MM.1S (cell line): ENCODE data around the gene LMO7.
"Not testable (repeated sequence)": the region's sequence is repeated elsewhere in the genome, so short reads cannot be mapped to it uniquely, and the experiment has no call there.

Experiments
- DNase-seq: peaks from one replicate; pipeline ENCODE4 v3.0.0-alpha.2; 2015
- H2AFZ ChIP-seq: fragments of 300-600 bp; sonication (generic); 2 replicates; pipeline ENCODE4 v1.6.0; 2016; ENCODE audit warnings: antibody characterized with exemption, low read length
- H3F3A ChIP-seq: fragments of 300-600 bp; sonication (generic); 2 replicates; pipeline ENCODE4 v1.6.1; 2016; ENCODE audit warnings: mild to moderate bottlenecking, antibody characterized with exemption, low read length, moderate library complexity, mixed read lengths; ENCODE audit not compliant: insufficient read depth
- H3K27ac ChIP-seq: fragments of 300-600 bp; sonication (generic); 2 replicates; pipeline ENCODE4 v1.5.1; 2016; ENCODE audit warnings: mild to moderate bottlenecking, low read length
- H3K27me3 ChIP-seq: fragments of 300-600 bp; sonication (generic); replicated peaks from 2 replicates; pipeline ENCODE4 v1.6.0; 2016; ENCODE audit warnings: low read length; ENCODE audit not compliant: insufficient read depth
- H3K36me3 ChIP-seq: fragments of 300-600 bp; sonication (generic); replicated peaks from 2 replicates; pipeline ENCODE4 v1.6.1; 2016; ENCODE audit warnings: mild to moderate bottlenecking, low read length, mixed read lengths; ENCODE audit not compliant: insufficient read depth
- H3K4me1 ChIP-seq: fragments of 300-600 bp; sonication (generic); 2 replicates; pipeline ENCODE4 v1.6.1; 2016; ENCODE audit warnings: low read length, mixed read lengths
- H3K4me2 ChIP-seq: fragments of 300-600 bp; sonication (generic); 2 replicates; pipeline ENCODE4 v1.6.0; 2016; ENCODE audit warnings: low read depth, low read length
- H3K4me3 ChIP-seq: fragments of 300-600 bp; sonication (generic); 2 replicates; pipeline ENCODE4 v1.5.1; 2016; ENCODE audit warnings: low read length, mixed read lengths
- H3K79me2 ChIP-seq: fragments of 300-600 bp; sonication (generic); 2 replicates; pipeline ENCODE4 v1.6.1; 2016; ENCODE audit warnings: mixed run types, low read length, mixed read lengths
- H3K9ac ChIP-seq: fragments of 300-600 bp; sonication (generic); 2 replicates; pipeline ENCODE4 v1.6.1; 2016; ENCODE audit warnings: low read length, mixed read lengths
- H3K9me2 ChIP-seq: fragments of 300-600 bp; sonication (generic); replicated peaks from 2 replicates; pipeline ENCODE4 v1.6.1; 2016; ENCODE audit warnings: mild to moderate bottlenecking, low read length, mixed read lengths; ENCODE audit not compliant: insufficient read depth
- H3K9me3 ChIP-seq: fragments of 300-600 bp; sonication (generic); replicated peaks from 2 replicates; pipeline ENCODE4 v1.6.1; 2016; ENCODE audit warnings: mild to moderate bottlenecking, low read length, mixed read lengths; ENCODE audit not compliant: insufficient read depth
- H4K20me1 ChIP-seq: fragments of 300-600 bp; sonication (generic); 2 replicates; pipeline ENCODE4 v1.6.1; 2016; ENCODE audit warnings: mild to moderate bottlenecking, low read length, moderate library complexity, mixed read lengths; ENCODE audit not compliant: insufficient read depth
- EZH2 ChIP-seq: fragments of 300-600 bp; sonication (generic); optimal IDR thresholded peaks from 2 replicates; pipeline ENCODE3; 2017; ENCODE audit warnings: low read depth, mild to moderate bottlenecking, antibody characterized with exemption, low read length, mixed read lengths
- EZH2phosphoT487 ChIP-seq: fragments of 300-600 bp; sonication (generic); IDR thresholded peaks from 2 replicates; pipeline ENCODE4 v1.6.1; 2018; ENCODE audit warnings: antibody characterized with exemption, low read length
- TF ChIP-seq, protein P1 (sequence below): fragments of 300-600 bp; sonication (generic); IDR thresholded peaks from 2 replicates; pipeline ENCODE4 v1.5.1; 2016; ENCODE audit warnings: antibody characterized with exemption, low read length, mixed read lengths

LMO7 gene

DNA sequence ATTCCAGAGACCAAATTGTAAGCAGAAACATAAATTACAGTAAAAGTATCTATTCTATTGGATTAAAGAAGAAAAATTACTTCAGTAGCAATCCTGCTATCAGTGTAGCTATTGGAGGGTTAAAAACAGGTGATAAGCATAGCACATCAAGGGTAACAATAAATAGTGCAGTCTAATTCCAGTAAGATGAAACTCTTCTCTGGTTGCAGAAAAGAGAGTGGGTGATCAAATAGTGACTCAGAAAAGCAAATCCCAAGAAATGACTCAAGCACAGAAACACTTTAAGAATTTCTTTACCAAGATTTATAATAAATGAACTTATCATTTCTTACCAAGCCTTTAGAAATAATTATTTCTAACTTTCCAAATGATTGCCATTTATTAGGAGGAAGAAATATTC is 135.7 kb downstream of the LMO7 start:
- Histone ChIP-seq H2AFZ (no peak overlapping the region), H3F3A (no peaks in the 10 kb centered on the region), H3K4me3 (no peak overlapping the region), H3K79me2 (no peaks in the 10 kb centered on the region), H3K4me2 (no peak overlapping the region), H3K27ac (no peak overlapping the region), H4K20me1 (no peaks in the 10 kb centered on the region), H3K27me3 (no peaks in the 10 kb centered on the region), H3K36me3 (no peaks in the 10 kb centered on the region), H3K9me3 (no peaks in the 10 kb centered on the region), H3K4me1 (no peaks in the 10 kb centered on the region), H3K9ac (no peak overlapping the region), H3K9me2 (no peaks in the 10 kb centered on the region)
- TF ChIP-seq, protein P1, sequence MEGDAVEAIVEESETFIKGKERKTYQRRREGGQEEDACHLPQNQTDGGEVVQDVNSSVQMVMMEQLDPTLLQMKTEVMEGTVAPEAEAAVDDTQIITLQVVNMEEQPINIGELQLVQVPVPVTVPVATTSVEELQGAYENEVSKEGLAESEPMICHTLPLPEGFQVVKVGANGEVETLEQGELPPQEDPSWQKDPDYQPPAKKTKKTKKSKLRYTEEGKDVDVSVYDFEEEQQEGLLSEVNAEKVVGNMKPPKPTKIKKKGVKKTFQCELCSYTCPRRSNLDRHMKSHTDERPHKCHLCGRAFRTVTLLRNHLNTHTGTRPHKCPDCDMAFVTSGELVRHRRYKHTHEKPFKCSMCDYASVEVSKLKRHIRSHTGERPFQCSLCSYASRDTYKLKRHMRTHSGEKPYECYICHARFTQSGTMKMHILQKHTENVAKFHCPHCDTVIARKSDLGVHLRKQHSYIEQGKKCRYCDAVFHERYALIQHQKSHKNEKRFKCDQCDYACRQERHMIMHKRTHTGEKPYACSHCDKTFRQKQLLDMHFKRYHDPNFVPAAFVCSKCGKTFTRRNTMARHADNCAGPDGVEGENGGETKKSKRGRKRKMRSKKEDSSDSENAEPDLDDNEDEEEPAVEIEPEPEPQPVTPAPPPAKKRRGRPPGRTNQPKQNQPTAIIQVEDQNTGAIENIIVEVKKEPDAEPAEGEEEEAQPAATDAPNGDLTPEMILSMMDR, result no peak
- TF ChIP-seq EZH2 (no peak), EZH2phosphoT487 (no peak)
- no peak for DNase-seq

DNA sequence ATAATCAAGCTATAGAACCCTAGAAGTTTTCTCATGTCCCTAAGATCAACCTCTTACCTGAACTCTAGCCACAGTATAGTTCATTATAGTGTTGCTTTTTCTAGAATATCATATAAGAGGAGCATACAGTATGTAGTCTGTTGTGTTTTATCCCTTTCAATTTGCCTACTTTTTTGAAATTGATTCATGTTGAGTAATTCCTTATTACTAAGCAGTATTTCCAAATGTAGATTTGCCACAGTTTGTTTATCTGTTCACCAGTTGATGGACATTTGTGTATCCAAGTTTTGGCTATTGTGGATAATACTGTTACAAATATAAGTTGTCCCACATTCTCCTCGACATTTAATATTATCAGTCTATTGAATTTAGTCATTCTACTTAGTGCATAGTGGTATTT is 138.0 kb downstream of the LMO7 start:
- Histone ChIP-seq H3K9me2 (no peaks in the 10 kb centered on the region), H3K9me3 (no peaks in the 10 kb centered on the region), H3K4me1 (no peaks in the 10 kb centered on the region), H3K27me3 (no peaks in the 10 kb centered on the region), H3K36me3 (no peaks in the 10 kb centered on the region), H3K27ac (no peak overlapping the region), H4K20me1 (no peaks in the 10 kb centered on the region), H2AFZ (no peak overlapping the region), H3K4me3 (no peak overlapping the region), H3F3A (no peaks in the 10 kb centered on the region), H3K79me2 (no peaks in the 10 kb centered on the region), H3K4me2 (no peak overlapping the region), H3K9ac (no peak overlapping the region)
- DNase-seq, result no peak
- TF ChIP-seq EZH2phosphoT487 (no peak), EZH2 (no peak)
- TF ChIP-seq, protein P1, result no peak

DNA sequence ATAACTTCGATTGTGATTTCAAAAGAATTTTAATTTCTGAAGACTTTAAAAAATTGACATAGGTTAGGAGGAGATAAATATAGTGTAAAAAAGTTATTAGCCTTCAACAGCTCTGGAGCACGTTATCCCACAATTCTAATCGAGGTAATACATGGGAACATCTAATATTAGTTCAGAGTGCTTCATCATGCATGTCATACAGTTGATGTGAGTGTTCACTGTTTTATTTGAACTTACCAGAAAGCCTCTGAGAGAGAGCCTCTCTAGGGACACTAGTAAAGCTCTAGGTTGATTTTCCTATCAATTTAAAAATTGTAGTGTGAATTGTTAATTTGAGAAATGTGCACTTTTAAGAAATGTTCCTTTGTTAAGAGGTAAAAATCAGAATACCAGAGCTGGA is 140.4 kb downstream of the LMO7 start:
- no peak overlapping the region for H2AFZ ChIP-seq
- no peak overlapping the region for H3K27ac ChIP-seq
- H3K4me1 ChIP-seq, result no peaks in the 10 kb centered on the region
- H3K9ac ChIP-seq, result no peak overlapping the region
- no peak for TF ChIP-seq EZH2phosphoT487
- no peak for TF ChIP-seq EZH2
- TF ChIP-seq, protein P1, result no peak
- H4K20me1 ChIP-seq, result no peaks in the 10 kb centered on the region
- H3F3A ChIP-seq, result no peaks in the 10 kb centered on the region
- H3K4me2 ChIP-seq, result no peak overlapping the region
- no peaks in the 10 kb centered on the region for H3K36me3 ChIP-seq
- no peak overlapping the region for H3K4me3 ChIP-seq
- H3K27me3 ChIP-seq, result no peaks in the 10 kb centered on the region
- no peaks in the 10 kb centered on the region for H3K9me3 ChIP-seq
- no peaks in the 10 kb centered on the region for H3K79me2 ChIP-seq
- no peak for DNase-seq
- no peaks in the 10 kb centered on the region for H3K9me2 ChIP-seq

DNA sequence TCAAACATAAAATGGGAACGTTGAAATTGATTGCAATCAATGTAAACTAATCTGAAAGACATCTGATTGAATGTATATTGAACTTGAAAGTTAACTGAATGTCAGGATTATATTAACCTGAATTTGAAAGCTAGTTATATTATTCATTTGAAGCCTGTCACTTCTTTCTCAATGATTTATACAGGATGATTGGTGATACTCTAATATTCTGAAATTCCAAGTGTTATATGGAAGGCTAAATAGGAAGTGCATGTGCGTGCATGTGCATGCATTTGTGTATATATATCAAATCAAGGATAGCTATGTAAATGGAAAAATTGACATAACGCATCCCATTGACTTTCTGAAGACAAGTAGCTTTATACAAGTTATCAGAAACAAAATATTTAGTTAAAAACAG is 143.3 kb downstream of the LMO7 start:
- Histone ChIP-seq H3K9me3 (no peaks in the 10 kb centered on the region), H4K20me1 (no peaks in the 10 kb centered on the region), H3K27me3 (no peaks in the 10 kb centered on the region), H3K27ac (no peak overlapping the region), H3K79me2 (no peaks in the 10 kb centered on the region), H3K4me3 (no peak overlapping the region), H3K36me3 (no peaks in the 10 kb centered on the region), H2AFZ (no peak overlapping the region), H3K4me1 (no peaks in the 10 kb centered on the region), H3K9ac (no peak overlapping the region), H3K4me2 (no peak overlapping the region), H3K9me2 (no peaks in the 10 kb centered on the region), H3F3A (no peaks in the 10 kb centered on the region)
- DNase-seq, result no peak
- TF ChIP-seq, protein P1, result no peak
- TF ChIP-seq EZH2, result no peak
- no peak for TF ChIP-seq EZH2phosphoT487

DNA sequence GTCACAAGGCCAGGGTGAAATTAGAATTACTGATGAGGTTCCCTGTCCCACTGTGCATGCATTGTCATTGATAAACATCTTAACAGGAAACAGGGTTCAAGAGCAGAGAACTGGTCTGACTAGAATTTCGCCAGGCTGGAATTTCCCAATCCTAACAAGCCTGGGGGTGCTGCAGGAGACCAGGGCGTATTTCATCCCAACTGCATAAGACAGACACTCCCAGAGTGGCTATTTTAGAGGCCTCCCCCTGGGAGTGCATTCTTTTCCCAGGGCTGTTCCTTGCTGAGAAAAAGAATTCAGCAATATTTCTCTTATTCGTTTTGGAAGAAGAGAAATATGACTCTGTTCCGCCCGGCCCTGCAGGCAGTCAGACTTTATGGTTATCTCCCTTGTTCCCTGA is 144.0 kb downstream of the LMO7 start:
- not testable (repeated sequence) for H3K9me3 ChIP-seq, H4K20me1 ChIP-seq, H3K4me3 ChIP-seq, H3K9ac ChIP-seq, H3K36me3 ChIP-seq, H3K79me2 ChIP-seq, H3K9me2 ChIP-seq, H2AFZ ChIP-seq, H3K4me2 ChIP-seq, DNase-seq, H3K4me1 ChIP-seq, H3F3A ChIP-seq, H3K27ac ChIP-seq, H3K27me3 ChIP-seq
